Heart left ventricle (tissue), 13 donors: Measurements from ENCODE around the gene FUBP3.

Source experiments
- POLR2A ChIP-seq, 2 donors: fragments of 450-650 bp; IDR thresholded peaks; one replicate each; pipeline ENCODE4 v1.6.1; 2017; ENCODE audit warnings: antibody characterized with exemption in 2 of 2, mild to moderate bottlenecking in 2 of 2, moderate library complexity in 2 of 2
- TF ChIP-seq, protein P1 (sequence below), 12 donors: fragments of 200-600 bp; sonication (generic) in 4 of 12; IDR thresholded peaks; one replicate each; pipeline versions ENCODE4 v1.5.0 to v1.8.0; 2018 to 2022; ENCODE audit warnings: antibody characterized with exemption in 12 of 12, mild to moderate bottlenecking in 5 of 12
- donor health status: ischemic (EF 13 %, LVEDD 7.1; RV severe dilation, severe dysfunction).
- donor health status: DM: no; HTN: yes; CAD: no.
- donor health status: DM: no; HTN: no; CAD: no.
- donor health status: ischemic (EF 25% LVEDD 6.9; RV normal size, moderate dysfunction).
- donor health status: ischemic (EF 25% LVEDD 5.7; RV mildly dilated, moderate dysfunction).
- donor health status: ischemic (EF 35%, LVEDD 5.7; RV mildly dilated, moderate dysfunction).
- donor health status: nonischemic (EF 11% LVEDD 7.7; RV severe dilation, severe dysfunction).
- donor health status: DM: yes; HTN: yes; CAD: no.
- donor health status: PGD.
- donor health status: ischemic (EF 29% LVEDD 5.4; RV normal size, mild dysfunction).
- donor health status: nonischemic (EF 23%, LVEDD 6.1; RV moderate dilation, normal function).

DNA sequence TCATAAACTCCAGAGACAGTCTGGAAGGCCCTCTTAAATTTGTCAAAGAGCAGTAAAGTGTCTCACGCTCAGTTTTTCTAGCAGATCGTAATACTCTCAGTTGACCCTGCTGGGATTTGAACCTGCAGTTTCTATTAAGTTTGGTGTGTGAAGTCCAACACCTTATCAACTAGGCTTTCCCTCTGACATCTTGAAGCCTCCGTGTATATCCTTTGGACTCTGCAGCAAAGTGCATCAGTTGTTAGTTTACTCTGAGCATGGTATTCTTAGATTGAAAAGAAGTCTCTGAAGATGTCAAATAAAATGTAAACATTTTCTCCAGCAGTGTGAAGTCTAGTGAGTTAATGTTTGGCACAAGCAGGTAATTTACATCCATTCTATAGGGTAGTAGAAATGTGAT, 2.4 kb downstream of the FUBP3 start:
- TF ChIP-seq, protein P1, sequence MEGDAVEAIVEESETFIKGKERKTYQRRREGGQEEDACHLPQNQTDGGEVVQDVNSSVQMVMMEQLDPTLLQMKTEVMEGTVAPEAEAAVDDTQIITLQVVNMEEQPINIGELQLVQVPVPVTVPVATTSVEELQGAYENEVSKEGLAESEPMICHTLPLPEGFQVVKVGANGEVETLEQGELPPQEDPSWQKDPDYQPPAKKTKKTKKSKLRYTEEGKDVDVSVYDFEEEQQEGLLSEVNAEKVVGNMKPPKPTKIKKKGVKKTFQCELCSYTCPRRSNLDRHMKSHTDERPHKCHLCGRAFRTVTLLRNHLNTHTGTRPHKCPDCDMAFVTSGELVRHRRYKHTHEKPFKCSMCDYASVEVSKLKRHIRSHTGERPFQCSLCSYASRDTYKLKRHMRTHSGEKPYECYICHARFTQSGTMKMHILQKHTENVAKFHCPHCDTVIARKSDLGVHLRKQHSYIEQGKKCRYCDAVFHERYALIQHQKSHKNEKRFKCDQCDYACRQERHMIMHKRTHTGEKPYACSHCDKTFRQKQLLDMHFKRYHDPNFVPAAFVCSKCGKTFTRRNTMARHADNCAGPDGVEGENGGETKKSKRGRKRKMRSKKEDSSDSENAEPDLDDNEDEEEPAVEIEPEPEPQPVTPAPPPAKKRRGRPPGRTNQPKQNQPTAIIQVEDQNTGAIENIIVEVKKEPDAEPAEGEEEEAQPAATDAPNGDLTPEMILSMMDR (IDR thresholded peaks at IDR 0.05) = no peak
- no peak for TF ChIP-seq POLR2A (IDR thresholded peaks at IDR 0.05)
